WTC11 (cell line): Measurements from ENCODE around the gene ASCC3. TPM values are rescaled to one million over a fixed set of nuclear protein-coding genes. Genes with fewer than 3 reads are reported as not detected.

ENCODE experiments used
- ATAC-seq: fragments of 200-7000 bp; cut with Tn5 transposase; 2 replicates; pipeline ENCODE4 v1.10.0; 2021; ENCODE audit warnings: mild to moderate bottlenecking, moderate library complexity
- CTCF ChIA-PET: fragments of 300-600 bp; sonication (Branson Sonifier 250); formaldehyde crosslinking; loops from one replicate; lab custom pipeline; 2021; ENCODE audit warnings: antibody characterized with exemption; lab: Charles Lee
- POLR2A ChIA-PET: fragments of 350-600 bp; sonication (Branson Sonifier 250); formaldehyde crosslinking; loops from one replicate; lab custom pipeline; 2021; ENCODE audit warnings: antibody characterized with exemption; lab: Charles Lee
- DNase-seq: peaks from one replicate; pipeline ENCODE4 v3.0.0; 2021; ENCODE audit warnings: low spot score
- H3K27ac Mint-ChIP-seq: 2 replicates; pipeline ENCODE4 v1.8.0; 2021; ENCODE audit warnings: mixed read lengths
- H3K27me3 Mint-ChIP-seq: 2 replicates; pipeline ENCODE4 v1.8.0; 2021; ENCODE audit warnings: low read depth, mild to moderate bottlenecking, moderate library complexity, mixed read lengths
- H3K36me3 Mint-ChIP-seq: 2 replicates; pipeline ENCODE4 v1.8.0; 2021; ENCODE audit warnings: mixed read lengths
- H3K4me1 Mint-ChIP-seq: 2 replicates; pipeline ENCODE4 v1.8.0; 2022; ENCODE audit warnings: mixed read lengths
- H3K4me3 Mint-ChIP-seq: 2 replicates; pipeline ENCODE4 v1.8.0; 2021; ENCODE audit warnings: mild to moderate bottlenecking, moderate library complexity, mixed read lengths
- H3K9me3 Mint-ChIP-seq: 2 replicates; pipeline ENCODE4 v1.8.0; 2021; ENCODE audit warnings: mixed read lengths
- CTCF ChIP-seq: fragments of 200-600 bp; IDR thresholded peaks from 2 replicates; pipeline ENCODE4 v1.8.0; 2022; ENCODE audit warnings: antibody characterized with exemption
- ETV6 ChIP-seq: sonication (generic); formaldehyde crosslinking; IDR thresholded peaks from 2 replicates; pipeline ENCODE4 v1.8.1; 2022; ENCODE audit warnings: mild to moderate bottlenecking, missing genetic modification reagents
- FOXK1 ChIP-seq: sonication (generic); formaldehyde crosslinking; IDR thresholded peaks from 2 replicates; pipeline ENCODE4 v1.8.0; 2022; ENCODE audit warnings: mild to moderate bottlenecking, moderate library complexity, missing genetic modification reagents
- FOXP1 ChIP-seq: sonication (generic); formaldehyde crosslinking; IDR thresholded peaks from 2 replicates; pipeline ENCODE4 v1.8.0; 2022; ENCODE audit warnings: missing genetic modification reagents, mild to moderate bottlenecking, moderate library complexity, borderline replicate concordance
- GRHL2 ChIP-seq: fragments of 250-450 bp; sonication (Bioruptor Pico); IDR thresholded peaks from 2 replicates; pipeline ENCODE4 v1.8.0; 2022; ENCODE audit warnings: mild to moderate bottlenecking, moderate library complexity; ENCODE audit not compliant: insufficient replicate concordance, severe bottlenecking
- GTF2I ChIP-seq: fragments of 250-450 bp; sonication (Bioruptor Pico); conservative IDR thresholded peaks from 2 replicates; pipeline ENCODE4 v1.4.0; 2021; ENCODE audit warnings: mild to moderate bottlenecking
- IRF2 ChIP-seq: sonication (generic); formaldehyde crosslinking; IDR thresholded peaks from 2 replicates; pipeline ENCODE4 v1.8.0; 2022; ENCODE audit warnings: low read depth, missing genetic modification reagents, borderline replicate concordance
- MYBL2 ChIP-seq: sonication (generic); formaldehyde crosslinking; IDR thresholded peaks from 2 replicates; pipeline ENCODE4 v1.8.1; 2023; ENCODE audit warnings: mild to moderate bottlenecking, moderate library complexity, missing genetic modification reagents
- OVOL2 ChIP-seq: fragments of 250-450 bp; sonication (Bioruptor Pico); IDR thresholded peaks from 2 replicates; pipeline ENCODE4 v1.9.0; 2021; ENCODE audit warnings: mild to moderate bottlenecking, borderline replicate concordance
- RORB ChIP-seq: fragments of 250-450 bp; sonication (Bioruptor Pico); IDR thresholded peaks from 2 replicates; pipeline ENCODE4 v1.9.0; 2021; ENCODE audit warnings: mild to moderate bottlenecking
- SP1 ChIP-seq: sonication (generic); formaldehyde crosslinking; conservative IDR thresholded peaks from 2 replicates; pipeline ENCODE4 v1.8.1; 2022; ENCODE audit warnings: missing genetic modification reagents
- TEAD1 ChIP-seq: sonication (generic); formaldehyde crosslinking; IDR thresholded peaks from 2 replicates; pipeline ENCODE4 v1.8.0; 2022; ENCODE audit warnings: mild to moderate bottlenecking, missing genetic modification reagents
- USF1 ChIP-seq: sonication (generic); formaldehyde crosslinking; IDR thresholded peaks from 2 replicates; pipeline ENCODE4 v1.8.0; 2022; ENCODE audit warnings: mild to moderate bottlenecking, missing genetic modification reagents
- ZMAT4 ChIP-seq: fragments of 250-450 bp; sonication (Bioruptor Pico); IDR thresholded peaks from 2 replicates; pipeline ENCODE4 v1.9.0; 2021; ENCODE audit warnings: mild to moderate bottlenecking
- ZNF532 ChIP-seq: fragments of 250-450 bp; sonication (Bioruptor Pico); IDR thresholded peaks from 2 replicates; pipeline ENCODE4 v1.9.0; 2021; ENCODE audit warnings: mild to moderate bottlenecking, borderline replicate concordance
- total RNA-seq: library from RNA; stranded (reverse); gene quantifications from 3 replicates; pipeline ENCODE4 v1.2.3, GENCODE V29; 2021
- TF ChIP-seq, protein P1 (sequence below): sonication (generic); formaldehyde crosslinking; IDR thresholded peaks from 2 replicates; pipeline ENCODE4 v1.8.1; 2023; ENCODE audit warnings: mild to moderate bottlenecking, missing genetic modification reagents, moderate library complexity
- TF ChIP-seq, protein P2 (sequence below): sonication (generic); formaldehyde crosslinking; IDR thresholded peaks from 2 replicates; pipeline ENCODE4 v1.8.0; 2022; ENCODE audit warnings: mild to moderate bottlenecking, missing genetic modification reagents
- TF ChIP-seq, protein P3 (sequence below): sonication (generic); formaldehyde crosslinking; IDR thresholded peaks from 2 replicates; pipeline ENCODE4 v1.8.0; 2023; ENCODE audit warnings: missing genetic modification reagents
- TF ChIP-seq, protein P4 (sequence below): sonication (generic); formaldehyde crosslinking; conservative IDR thresholded peaks from 2 replicates; pipeline ENCODE4 v1.8.1; 2022; ENCODE audit warnings: mild to moderate bottlenecking, missing genetic modification reagents
- TF ChIP-seq, protein P5 (sequence below): sonication (generic); formaldehyde crosslinking; IDR thresholded peaks from 2 replicates; pipeline ENCODE4 v1.8.1; 2022; ENCODE audit warnings: mild to moderate bottlenecking, missing genetic modification reagents, moderate library complexity, borderline replicate concordance
- TF ChIP-seq, protein P6 (sequence below): sonication (generic); formaldehyde crosslinking; IDR thresholded peaks from 2 replicates; pipeline ENCODE4 v1.8.0; 2023; ENCODE audit warnings: mild to moderate bottlenecking, missing genetic modification reagents

The ASCC3 gene
- total RNA-seq, 1 experiment from 2014 or later = 80.7 TPM

GRCh38 chr6:100753421-100753820 is 127.7 kb downstream of the ASCC3 start:
- no peak for DNase-seq
- no peak overlapping the region for H3K4me3 Mint-ChIP-seq
- no peak overlapping the region for H3K27ac Mint-ChIP-seq
- peaks cover 15% of the 10 kb centered on the region for H3K36me3 Mint-ChIP-seq
- H3K4me1 Mint-ChIP-seq = no peaks in the 10 kb centered on the region
- H3K27me3 Mint-ChIP-seq = no peaks in the 10 kb centered on the region
- TF ChIP-seq ZNF532 = no peak
- TF ChIP-seq, protein P1, sequence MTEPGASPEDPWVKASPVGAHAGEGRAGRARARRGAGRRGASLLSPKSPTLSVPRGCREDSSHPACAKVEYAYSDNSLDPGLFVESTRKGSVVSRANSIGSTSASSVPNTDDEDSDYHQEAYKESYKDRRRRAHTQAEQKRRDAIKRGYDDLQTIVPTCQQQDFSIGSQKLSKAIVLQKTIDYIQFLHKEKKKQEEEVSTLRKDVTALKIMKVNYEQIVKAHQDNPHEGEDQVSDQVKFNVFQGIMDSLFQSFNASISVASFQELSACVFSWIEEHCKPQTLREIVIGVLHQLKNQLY (CRISPR knock-in tag) = no peak
- TF ChIP-seq MYBL2 = no peak
- TF ChIP-seq CTCF = no peak
- TF ChIP-seq FOXP1 (CRISPR knock-in tag) = no peak
- TF ChIP-seq SP1 (CRISPR knock-in tag) = no peak
- no peak for TF ChIP-seq GTF2I (CRISPR knock-in tag)
- TF ChIP-seq, protein P2, sequence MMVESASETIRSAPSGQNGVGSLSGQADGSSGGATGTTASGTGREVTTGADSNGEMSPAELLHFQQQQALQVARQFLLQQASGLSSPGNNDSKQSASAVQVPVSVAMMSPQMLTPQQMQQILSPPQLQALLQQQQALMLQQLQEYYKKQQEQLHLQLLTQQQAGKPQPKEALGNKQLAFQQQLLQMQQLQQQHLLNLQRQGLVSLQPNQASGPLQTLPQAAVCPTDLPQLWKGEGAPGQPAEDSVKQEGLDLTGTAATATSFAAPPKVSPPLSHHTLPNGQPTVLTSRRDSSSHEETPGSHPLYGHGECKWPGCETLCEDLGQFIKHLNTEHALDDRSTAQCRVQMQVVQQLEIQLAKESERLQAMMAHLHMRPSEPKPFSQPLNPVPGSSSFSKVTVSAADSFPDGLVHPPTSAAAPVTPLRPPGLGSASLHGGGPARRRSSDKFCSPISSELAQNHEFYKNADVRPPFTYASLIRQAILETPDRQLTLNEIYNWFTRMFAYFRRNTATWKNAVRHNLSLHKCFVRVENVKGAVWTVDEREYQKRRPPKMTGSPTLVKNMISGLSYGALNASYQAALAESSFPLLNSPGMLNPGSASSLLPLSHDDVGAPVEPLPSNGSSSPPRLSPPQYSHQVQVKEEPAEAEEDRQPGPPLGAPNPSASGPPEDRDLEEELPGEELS (CRISPR knock-in tag) = no peak
- TF ChIP-seq FOXK1 = no peak
- TF ChIP-seq TEAD1 (CRISPR knock-in tag) = no peak
- TF ChIP-seq, all 79 proteins: peak for 0
- CTCF ChIA-PET = no interaction called here
- ATAC-seq = no peak
- H3K9me3 Mint-ChIP-seq = peaks cover 2% of the 10 kb centered on the region
- POLR2A ChIA-PET = no interaction called here

- Mint-ChIP-seq H3K36me3 (peaks cover 8% of the 10 kb centered on the region), H3K27me3 (no peaks in the 10 kb centered on the region), H3K4me1 (no peaks in the 10 kb centered on the region), H3K4me3 (no peak overlapping the region), H3K27ac (no peak overlapping the region), H3K9me3 (no peaks in the 10 kb centered on the region)
- ChIA-PET POLR2A (no interaction called here), CTCF (no interaction called here)
- DNase-seq (no peak), ATAC-seq (no peak)
- TF ChIP-seq OVOL2 (CRISPR knock-in tag) = no peak
- no peak for TF ChIP-seq ETV6 (CRISPR knock-in tag)
- TF ChIP-seq, protein P3, sequence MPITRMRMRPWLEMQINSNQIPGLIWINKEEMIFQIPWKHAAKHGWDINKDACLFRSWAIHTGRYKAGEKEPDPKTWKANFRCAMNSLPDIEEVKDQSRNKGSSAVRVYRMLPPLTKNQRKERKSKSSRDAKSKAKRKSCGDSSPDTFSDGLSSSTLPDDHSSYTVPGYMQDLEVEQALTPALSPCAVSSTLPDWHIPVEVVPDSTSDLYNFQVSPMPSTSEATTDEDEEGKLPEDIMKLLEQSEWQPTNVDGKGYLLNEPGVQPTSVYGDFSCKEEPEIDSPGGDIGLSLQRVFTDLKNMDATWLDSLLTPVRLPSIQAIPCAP = no peak
- TF ChIP-seq IRF2 = no peak
- TF ChIP-seq, protein P4, sequence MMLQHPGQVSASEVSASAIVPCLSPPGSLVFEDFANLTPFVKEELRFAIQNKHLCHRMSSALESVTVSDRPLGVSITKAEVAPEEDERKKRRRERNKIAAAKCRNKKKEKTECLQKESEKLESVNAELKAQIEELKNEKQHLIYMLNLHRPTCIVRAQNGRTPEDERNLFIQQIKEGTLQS (CRISPR knock-in tag) = no peak
- TF ChIP-seq RORB (CRISPR knock-in tag) = no peak
- TF ChIP-seq, protein P5, sequence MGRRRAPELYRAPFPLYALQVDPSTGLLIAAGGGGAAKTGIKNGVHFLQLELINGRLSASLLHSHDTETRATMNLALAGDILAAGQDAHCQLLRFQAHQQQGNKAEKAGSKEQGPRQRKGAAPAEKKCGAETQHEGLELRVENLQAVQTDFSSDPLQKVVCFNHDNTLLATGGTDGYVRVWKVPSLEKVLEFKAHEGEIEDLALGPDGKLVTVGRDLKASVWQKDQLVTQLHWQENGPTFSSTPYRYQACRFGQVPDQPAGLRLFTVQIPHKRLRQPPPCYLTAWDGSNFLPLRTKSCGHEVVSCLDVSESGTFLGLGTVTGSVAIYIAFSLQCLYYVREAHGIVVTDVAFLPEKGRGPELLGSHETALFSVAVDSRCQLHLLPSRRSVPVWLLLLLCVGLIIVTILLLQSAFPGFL (CRISPR knock-in tag) = no peak
- TF ChIP-seq, protein P6, sequence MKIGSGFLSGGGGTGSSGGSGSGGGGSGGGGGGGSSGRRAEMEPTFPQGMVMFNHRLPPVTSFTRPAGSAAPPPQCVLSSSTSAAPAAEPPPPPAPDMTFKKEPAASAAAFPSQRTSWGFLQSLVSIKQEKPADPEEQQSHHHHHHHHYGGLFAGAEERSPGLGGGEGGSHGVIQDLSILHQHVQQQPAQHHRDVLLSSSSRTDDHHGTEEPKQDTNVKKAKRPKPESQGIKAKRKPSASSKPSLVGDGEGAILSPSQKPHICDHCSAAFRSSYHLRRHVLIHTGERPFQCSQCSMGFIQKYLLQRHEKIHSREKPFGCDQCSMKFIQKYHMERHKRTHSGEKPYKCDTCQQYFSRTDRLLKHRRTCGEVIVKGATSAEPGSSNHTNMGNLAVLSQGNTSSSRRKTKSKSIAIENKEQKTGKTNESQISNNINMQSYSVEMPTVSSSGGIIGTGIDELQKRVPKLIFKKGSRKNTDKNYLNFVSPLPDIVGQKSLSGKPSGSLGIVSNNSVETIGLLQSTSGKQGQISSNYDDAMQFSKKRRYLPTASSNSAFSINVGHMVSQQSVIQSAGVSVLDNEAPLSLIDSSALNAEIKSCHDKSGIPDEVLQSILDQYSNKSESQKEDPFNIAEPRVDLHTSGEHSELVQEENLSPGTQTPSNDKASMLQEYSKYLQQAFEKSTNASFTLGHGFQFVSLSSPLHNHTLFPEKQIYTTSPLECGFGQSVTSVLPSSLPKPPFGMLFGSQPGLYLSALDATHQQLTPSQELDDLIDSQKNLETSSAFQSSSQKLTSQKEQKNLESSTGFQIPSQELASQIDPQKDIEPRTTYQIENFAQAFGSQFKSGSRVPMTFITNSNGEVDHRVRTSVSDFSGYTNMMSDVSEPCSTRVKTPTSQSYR = no peak
- no peak for TF ChIP-seq GRHL2 (CRISPR knock-in tag)
- TF ChIP-seq USF1 = no peak
- no peak for TF ChIP-seq ZMAT4 (CRISPR knock-in tag)
Observed at GRCh38 chr6:100751590-100751989, 129.5 kb downstream of the ASCC3 start.
